ENCODE results near the gene LBR.

The LBR gene

GRCh38 chr1:225428068-225428880, 436 bp upstream of the LBR start:
- Mint-ChIP-seq H3K4me3 (peak overlapping the region; percentile 88 to 94 (median 90)), H3K27me3 (ENCODE audit: low read depth) (no peaks in the 10 kb centered on the region), H3K9me3 (no peaks in the 10 kb centered on the region), H3K27ac (peak overlapping the region; percentile 81 to 93 (median 92)), H3K4me1 (peaks cover 45% of the 10 kb centered on the region), H3K36me3 (ENCODE audit: low read depth) (no peaks in the 10 kb centered on the region)
- no peak for TF ChIP-seq CTCF (IDR thresholded peaks at IDR 0.05; ENCODE audit: unreplicated experiment in 3 of 3)

GRCh38 chr1:225426395-225427234, 1.2 kb downstream of the LBR start:
- H3K4me3 Mint-ChIP-seq: peak overlapping the region; percentile 87 to 92 (median 90)
- peaks cover 5% of the 10 kb centered on the region for H3K36me3 Mint-ChIP-seq (ENCODE audit: low read depth)
- no peak for TF ChIP-seq CTCF (IDR thresholded peaks at IDR 0.05; ENCODE audit: unreplicated experiment in 3 of 3)
- H3K27ac Mint-ChIP-seq: peak overlapping the region; percentile 50 to 97 (median 95)
- no peaks in the 10 kb centered on the region for H3K27me3 Mint-ChIP-seq (ENCODE audit: low read depth)
- no peaks in the 10 kb centered on the region for H3K9me3 Mint-ChIP-seq
- H3K4me1 Mint-ChIP-seq: peaks cover 59% of the 10 kb centered on the region

- Mint-ChIP-seq H3K27ac (peak overlapping the region; percentile 38 to 97 (median 50)), H3K9me3 (no peaks in the 10 kb centered on the region), H3K36me3 (ENCODE audit: low read depth) (peaks cover 7% of the 10 kb centered on the region), H3K4me3 (peak overlapping the region; percentile 87 to 92 (median 90)), H3K4me1 (peaks cover 56% of the 10 kb centered on the region), H3K27me3 (ENCODE audit: low read depth) (no peaks in the 10 kb centered on the region)
- TF ChIP-seq CTCF (IDR thresholded peaks at IDR 0.05; ENCODE audit: unreplicated experiment in 3 of 3): no peak
These were observed 2.5 kb downstream of the LBR start for GRCh38 chr1:225425201-225425786.

GRCh38 chr1:225424562-225425200, 3.2 kb downstream of the LBR start:
- Mint-ChIP-seq H3K27ac (peak overlapping the region; percentile 19 to 53 (median 38)), H3K27me3 (ENCODE audit: low read depth) (no peaks in the 10 kb centered on the region), H3K9me3 (no peaks in the 10 kb centered on the region), H3K36me3 (ENCODE audit: low read depth) (peaks cover 11% of the 10 kb centered on the region), H3K4me3 (peak overlapping the region; percentile 37 to 92 (median 87)), H3K4me1 (peaks cover 53% of the 10 kb centered on the region)
- TF ChIP-seq CTCF (IDR thresholded peaks at IDR 0.05; ENCODE audit: unreplicated experiment in 3 of 3): no peak

GRCh38 chr1:225423518-225423855, 4.4 kb downstream of the LBR start:
- H3K4me1 Mint-ChIP-seq: peaks cover 59% of the 10 kb centered on the region
- H3K27ac Mint-ChIP-seq: peak overlapping the region; percentile 20 to 64 (median 54)
- no peak for TF ChIP-seq CTCF (IDR thresholded peaks at IDR 0.05; ENCODE audit: unreplicated experiment in 3 of 3)
- no peaks in the 10 kb centered on the region for H3K9me3 Mint-ChIP-seq
- H3K27me3 Mint-ChIP-seq (ENCODE audit: low read depth): no peaks in the 10 kb centered on the region
- peaks cover 19% of the 10 kb centered on the region for H3K36me3 Mint-ChIP-seq (ENCODE audit: low read depth)
- H3K4me3 Mint-ChIP-seq: peak overlapping the region in 1 of 3 experiments; percentile 1

Measured in nephron (organoid).